GM12864 (cell line): ENCODE data around the gene SSTR3.

Source experiments
- DNase-seq: peaks from one replicate; pipeline ENCODE4 v3.0.0-alpha.2; 2011; ENCODE audit warnings: low read depth
- H3K4me3 ChIP-seq: 2 replicates; pipeline ENCODE4 v1.5.1; 2011; ENCODE audit warnings: mild to moderate bottlenecking, low read depth, low read length, control low read depth
- TF ChIP-seq, protein P1 (sequence below): IDR thresholded peaks from 2 replicates; pipeline ENCODE4 v1.5.1; 2011; ENCODE audit warnings: low read depth, mild to moderate bottlenecking, moderate library complexity, low read length, control low read depth, inconsistent platforms; ENCODE audit errors: missing control alignments

SSTR3 gene

DNA sequence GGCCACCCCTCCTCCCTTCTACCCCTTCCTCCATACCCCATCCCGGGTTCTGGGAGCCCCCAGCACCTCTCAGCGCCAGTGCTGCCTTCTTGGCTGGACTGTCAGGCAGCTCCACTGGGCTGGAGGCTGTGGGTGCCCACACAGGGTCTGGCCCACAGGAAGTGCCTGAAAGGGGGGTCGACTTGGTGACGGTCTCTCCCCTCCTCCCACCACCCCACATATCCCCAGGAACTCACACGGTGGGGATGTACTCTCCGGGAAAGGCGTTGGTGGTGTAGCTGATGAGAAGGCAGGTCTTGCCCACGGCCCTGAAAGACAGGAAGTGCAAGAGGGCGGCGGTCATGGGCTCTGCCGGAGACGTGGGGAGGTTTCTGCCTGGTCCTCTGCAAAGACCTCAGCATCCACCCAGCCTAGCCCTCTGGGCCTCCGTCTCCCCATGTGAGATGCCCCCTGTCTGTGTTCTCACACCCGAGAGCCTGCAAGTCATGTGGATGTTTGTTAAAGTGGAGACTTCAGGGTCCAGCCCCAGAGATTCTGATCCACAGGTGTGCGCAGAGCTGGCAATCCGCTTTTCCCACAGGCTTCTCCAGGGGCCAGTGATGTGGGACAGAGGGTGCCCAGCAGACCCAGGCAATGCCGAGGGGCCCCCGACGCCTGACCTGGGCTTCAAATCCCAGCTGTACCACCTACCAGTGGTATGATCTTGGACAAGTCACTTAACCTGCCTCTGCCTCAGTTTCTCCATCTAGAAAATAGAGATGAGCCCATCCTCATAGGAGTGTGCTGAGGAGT is 29.3 kb upstream of the SSTR3 start:
- peak overlapping the region; percentile 98 for H3K4me3 ChIP-seq
- TF ChIP-seq, protein P1, sequence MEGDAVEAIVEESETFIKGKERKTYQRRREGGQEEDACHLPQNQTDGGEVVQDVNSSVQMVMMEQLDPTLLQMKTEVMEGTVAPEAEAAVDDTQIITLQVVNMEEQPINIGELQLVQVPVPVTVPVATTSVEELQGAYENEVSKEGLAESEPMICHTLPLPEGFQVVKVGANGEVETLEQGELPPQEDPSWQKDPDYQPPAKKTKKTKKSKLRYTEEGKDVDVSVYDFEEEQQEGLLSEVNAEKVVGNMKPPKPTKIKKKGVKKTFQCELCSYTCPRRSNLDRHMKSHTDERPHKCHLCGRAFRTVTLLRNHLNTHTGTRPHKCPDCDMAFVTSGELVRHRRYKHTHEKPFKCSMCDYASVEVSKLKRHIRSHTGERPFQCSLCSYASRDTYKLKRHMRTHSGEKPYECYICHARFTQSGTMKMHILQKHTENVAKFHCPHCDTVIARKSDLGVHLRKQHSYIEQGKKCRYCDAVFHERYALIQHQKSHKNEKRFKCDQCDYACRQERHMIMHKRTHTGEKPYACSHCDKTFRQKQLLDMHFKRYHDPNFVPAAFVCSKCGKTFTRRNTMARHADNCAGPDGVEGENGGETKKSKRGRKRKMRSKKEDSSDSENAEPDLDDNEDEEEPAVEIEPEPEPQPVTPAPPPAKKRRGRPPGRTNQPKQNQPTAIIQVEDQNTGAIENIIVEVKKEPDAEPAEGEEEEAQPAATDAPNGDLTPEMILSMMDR: no peak
- no peak for DNase-seq

DNA sequence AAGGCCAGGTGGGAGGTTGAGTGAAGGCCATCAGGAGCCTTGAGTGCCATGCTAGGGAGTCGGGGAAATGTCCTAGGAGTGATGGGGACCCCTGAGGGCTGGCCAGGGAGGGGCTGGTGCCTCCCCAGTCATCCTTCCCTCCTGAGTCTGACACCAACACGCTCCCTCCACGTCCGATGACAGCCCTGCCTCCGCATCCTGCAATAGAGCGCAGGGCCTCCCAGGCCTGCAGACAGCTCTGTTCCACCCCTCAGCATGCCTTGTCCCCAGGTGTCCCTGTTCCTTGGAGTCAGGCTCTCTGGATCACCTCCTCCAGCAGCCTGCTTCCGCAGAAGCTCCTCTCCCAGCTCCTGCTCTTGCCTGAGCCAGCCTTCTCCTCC is 28.7 kb upstream of the SSTR3 start:
- DNase-seq: no peak
- peak overlapping the region; percentile 98 for H3K4me3 ChIP-seq
- TF ChIP-seq, protein P1: no peak

DNA sequence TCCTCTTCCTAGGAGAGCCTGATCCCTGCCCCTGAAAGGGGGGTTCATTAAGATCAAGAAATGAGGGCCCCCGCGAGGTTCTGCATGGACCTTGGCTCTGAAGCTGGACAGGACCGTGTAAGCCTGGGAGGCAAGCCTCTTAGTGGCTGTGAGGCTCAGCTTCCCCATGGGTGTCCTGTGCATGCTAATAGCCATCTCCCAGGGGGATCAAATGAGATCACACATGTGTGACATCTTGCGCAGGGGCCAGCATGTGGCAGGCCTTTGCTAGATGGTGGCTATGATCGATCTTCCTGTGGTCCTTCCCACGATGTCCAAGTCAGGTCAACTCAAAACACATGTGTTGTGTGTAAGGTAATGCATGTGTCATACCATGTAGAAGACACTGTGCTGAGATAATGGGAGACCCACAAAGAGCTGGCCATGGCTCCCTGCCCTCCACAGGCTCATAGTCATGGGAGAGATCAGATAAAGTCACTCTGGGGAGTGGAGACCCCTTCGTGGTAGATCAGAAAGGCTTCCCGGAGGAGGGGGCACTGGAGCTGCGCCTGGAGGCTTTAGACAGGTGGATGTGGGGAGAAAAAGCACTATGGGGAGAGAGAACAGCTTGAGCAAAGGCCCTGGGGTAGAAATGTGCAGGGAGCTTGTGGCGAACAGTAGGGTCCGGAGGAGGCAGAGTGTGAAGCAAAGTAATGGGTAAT is 28.1 kb upstream of the SSTR3 start:
- no peak for DNase-seq
- TF ChIP-seq, protein P1: no peak
- H3K4me3 ChIP-seq: no peak overlapping the region; the same call in 1 of the 2 replicates

DNA sequence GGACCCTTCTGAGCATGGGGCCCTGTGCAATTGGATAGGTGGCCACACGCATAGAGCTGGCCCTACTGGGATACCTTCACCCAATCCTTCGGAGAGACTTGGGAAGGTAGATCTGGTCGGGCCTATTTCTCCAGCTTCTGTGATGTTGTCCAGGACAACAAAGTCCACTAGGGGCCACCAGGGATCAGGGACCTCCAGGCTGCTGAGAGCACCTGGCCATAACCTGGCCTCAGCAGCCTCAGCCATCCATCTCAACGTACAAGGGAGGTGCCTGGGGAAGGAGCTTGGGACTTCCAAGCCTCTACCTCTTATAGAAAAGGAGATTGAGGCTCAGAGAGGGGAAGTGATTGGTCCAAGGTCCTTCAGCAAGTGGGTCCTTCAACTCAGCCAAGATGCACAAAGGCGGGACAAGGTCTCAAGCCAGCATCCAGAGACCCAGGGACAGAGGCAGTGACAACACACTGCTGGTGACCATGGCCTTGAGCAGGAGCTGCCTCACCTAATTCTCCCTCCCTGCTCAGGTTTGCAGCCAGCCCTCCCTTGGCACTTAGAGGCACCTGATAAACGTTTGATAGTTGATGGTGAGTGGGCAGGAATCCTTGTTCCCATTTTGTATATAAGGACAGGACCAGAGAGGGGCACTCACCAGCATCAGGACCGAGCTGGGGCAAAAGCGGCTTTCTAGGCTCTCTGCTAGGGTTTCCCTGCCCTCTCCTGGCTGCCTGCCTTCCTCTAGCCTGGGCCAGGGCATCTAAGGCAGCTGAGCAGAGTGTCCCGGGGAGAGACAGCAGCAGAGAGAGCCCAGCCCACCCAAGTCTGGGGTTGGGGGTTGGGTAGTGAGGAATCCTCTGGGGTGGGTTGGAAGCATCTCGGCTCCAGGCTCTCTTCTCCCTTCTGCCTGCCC is 27.3 kb upstream of the SSTR3 start:
- no peak overlapping the region for H3K4me3 ChIP-seq
- TF ChIP-seq, protein P1: no peak

DNA sequence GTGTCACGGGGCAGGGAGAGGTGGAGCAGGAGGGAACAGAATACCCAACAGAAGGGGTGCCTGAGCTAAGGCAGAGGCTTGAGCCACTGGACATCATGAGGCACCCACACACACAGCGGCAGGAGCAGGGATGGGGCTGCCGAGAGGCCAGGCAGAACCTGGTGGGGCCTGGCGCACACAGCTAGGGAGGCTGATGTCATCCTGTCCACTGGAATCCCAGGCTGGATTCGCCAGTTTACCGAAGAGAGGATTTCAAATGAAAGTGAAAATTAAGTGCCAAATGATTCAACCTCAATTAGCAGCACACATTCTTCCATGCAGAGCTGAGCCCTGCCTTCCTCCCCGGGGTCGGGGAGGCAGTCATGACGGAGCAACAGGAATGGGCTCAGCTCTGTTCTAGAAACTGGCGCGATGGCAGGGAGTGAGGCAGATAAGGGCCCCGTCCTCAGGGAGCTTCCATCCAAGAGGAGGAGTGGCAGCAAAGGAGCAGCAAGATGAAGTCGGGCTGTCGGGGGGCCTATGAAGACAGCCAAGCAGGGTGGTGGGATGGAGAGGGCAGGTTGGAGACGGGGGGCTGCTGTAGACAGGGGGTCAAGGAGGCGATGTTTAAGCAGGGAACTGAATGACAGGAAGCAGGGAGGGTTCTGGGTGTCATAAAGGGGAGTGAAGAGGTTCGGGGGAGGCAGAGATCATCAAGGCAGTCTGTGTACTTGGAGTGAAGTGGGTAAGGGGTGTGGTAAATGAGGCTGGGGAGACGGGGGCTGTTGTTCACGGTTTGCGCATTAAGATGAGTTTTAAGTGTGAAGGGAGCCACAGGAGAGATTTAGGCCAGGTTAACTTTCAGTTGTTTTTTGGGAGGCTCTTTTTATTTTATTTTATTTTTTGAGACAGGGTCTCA is 25.3 kb upstream of the SSTR3 start:
- no peak for DNase-seq
- no peak overlapping the region for H3K4me3 ChIP-seq
- TF ChIP-seq, protein P1: no peak

More for the DNA sequence above, 27.3 kb upstream of the SSTR3 start:
- DNase-seq: no peak
